ENCODE measurements around the gene MIEN1. TPM values are rescaled to one million over a fixed set of nuclear protein-coding genes. Genes with fewer than 3 reads are reported as not detected.

The MIEN1 gene
- total RNA-seq, 1 experiment from 2014 or later, result 40.6 TPM

GRCh38 chr17:39747745-39748144 lies 17.4 kb upstream of the MIEN1 start (continued):
- no peak for TF ChIP-seq JAZF1 (CRISPR knock-in tag; IDR thresholded peaks at IDR 0.05)
- TF ChIP-seq TP53 (CRISPR knock-in tag; IDR thresholded peaks at IDR 0.05), result no peak
- TF ChIP-seq SMAD3 (CRISPR knock-in tag; IDR thresholded peaks at IDR 0.05; ENCODE audit: borderline replicate concordance), result no peak

GRCh38 chr17:39746145-39746461 lies 15.8 kb upstream of the MIEN1 start:
- no peak overlapping the region for H3K4me3 Mint-ChIP-seq
- ChIA-PET CTCF (interaction anchor here (1.6 kb wide), 1 partner anchor 74 kb away, joined by 3 read pairs; no protein-coding TSS in a partner anchor), POLR2A (no interaction called here)
- no peak overlapping the region; the same call in 1 of the 2 replicates for H3K27ac Mint-ChIP-seq
- ATAC-seq (no peak), DNase-seq (ENCODE audit: low spot score) (no peak)
- no peaks in the 10 kb centered on the region for H3K27me3 Mint-ChIP-seq (ENCODE audit: low read depth)
- peaks cover 23% of the 10 kb centered on the region for H3K36me3 Mint-ChIP-seq
- H3K4me1 Mint-ChIP-seq, result peaks cover 27% of the 10 kb centered on the region
- TF ChIP-seq TP53 (CRISPR knock-in tag; IDR thresholded peaks at IDR 0.05) (no peak), ZNF396 (CRISPR knock-in tag; IDR thresholded peaks at IDR 0.05; ENCODE audit: borderline replicate concordance) (no peak), MAX (CRISPR knock-in tag; IDR thresholded peaks at IDR 0.05) (no peak), ATF1 (CRISPR knock-in tag; IDR thresholded peaks at IDR 0.05) (no peak), SMAD4 (CRISPR knock-in tag; IDR thresholded peaks at IDR 0.05) (no peak), ZNF671 (CRISPR knock-in tag; IDR thresholded peaks at IDR 0.05) (no peak), ZNF425 (CRISPR knock-in tag; conservative IDR thresholded peaks at IDR 0.05) (no peak), NFYB (CRISPR knock-in tag; conservative IDR thresholded peaks at IDR 0.05; ENCODE audit: low read depth) (no peak), TEAD1 (CRISPR knock-in tag; IDR thresholded peaks at IDR 0.05) (no peak), TCF7 (CRISPR knock-in tag; IDR thresholded peaks at IDR 0.05; ENCODE audit: low read depth) (no peak), CREB1 (CRISPR knock-in tag; IDR thresholded peaks at IDR 0.05) (no peak), AFF4 (CRISPR knock-in tag; IDR thresholded peaks at IDR 0.05; ENCODE audit: borderline replicate concordance) (no peak), IRF2 (CRISPR knock-in tag; IDR thresholded peaks at IDR 0.05; ENCODE audit: borderline replicate concordance, low read depth) (no peak), ZNF532 (CRISPR knock-in tag; IDR thresholded peaks at IDR 0.05; ENCODE audit: borderline replicate concordance) (no peak), TEAD4 (CRISPR knock-in tag; IDR thresholded peaks at IDR 0.05) (no peak), FOXP1 (CRISPR knock-in tag; IDR thresholded peaks at IDR 0.05; ENCODE audit: borderline replicate concordance) (no peak)
- TF ChIP-seq, protein P1, sequence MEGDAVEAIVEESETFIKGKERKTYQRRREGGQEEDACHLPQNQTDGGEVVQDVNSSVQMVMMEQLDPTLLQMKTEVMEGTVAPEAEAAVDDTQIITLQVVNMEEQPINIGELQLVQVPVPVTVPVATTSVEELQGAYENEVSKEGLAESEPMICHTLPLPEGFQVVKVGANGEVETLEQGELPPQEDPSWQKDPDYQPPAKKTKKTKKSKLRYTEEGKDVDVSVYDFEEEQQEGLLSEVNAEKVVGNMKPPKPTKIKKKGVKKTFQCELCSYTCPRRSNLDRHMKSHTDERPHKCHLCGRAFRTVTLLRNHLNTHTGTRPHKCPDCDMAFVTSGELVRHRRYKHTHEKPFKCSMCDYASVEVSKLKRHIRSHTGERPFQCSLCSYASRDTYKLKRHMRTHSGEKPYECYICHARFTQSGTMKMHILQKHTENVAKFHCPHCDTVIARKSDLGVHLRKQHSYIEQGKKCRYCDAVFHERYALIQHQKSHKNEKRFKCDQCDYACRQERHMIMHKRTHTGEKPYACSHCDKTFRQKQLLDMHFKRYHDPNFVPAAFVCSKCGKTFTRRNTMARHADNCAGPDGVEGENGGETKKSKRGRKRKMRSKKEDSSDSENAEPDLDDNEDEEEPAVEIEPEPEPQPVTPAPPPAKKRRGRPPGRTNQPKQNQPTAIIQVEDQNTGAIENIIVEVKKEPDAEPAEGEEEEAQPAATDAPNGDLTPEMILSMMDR (IDR thresholded peaks at IDR 0.05), result no peak
- TF ChIP-seq, protein P2, sequence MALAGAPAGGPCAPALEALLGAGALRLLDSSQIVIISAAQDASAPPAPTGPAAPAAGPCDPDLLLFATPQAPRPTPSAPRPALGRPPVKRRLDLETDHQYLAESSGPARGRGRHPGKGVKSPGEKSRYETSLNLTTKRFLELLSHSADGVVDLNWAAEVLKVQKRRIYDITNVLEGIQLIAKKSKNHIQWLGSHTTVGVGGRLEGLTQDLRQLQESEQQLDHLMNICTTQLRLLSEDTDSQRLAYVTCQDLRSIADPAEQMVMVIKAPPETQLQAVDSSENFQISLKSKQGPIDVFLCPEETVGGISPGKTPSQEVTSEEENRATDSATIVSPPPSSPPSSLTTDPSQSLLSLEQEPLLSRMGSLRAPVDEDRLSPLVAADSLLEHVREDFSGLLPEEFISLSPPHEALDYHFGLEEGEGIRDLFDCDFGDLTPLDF (CRISPR knock-in tag; IDR thresholded peaks at IDR 0.05), result no peak
- TF ChIP-seq, protein P3, sequence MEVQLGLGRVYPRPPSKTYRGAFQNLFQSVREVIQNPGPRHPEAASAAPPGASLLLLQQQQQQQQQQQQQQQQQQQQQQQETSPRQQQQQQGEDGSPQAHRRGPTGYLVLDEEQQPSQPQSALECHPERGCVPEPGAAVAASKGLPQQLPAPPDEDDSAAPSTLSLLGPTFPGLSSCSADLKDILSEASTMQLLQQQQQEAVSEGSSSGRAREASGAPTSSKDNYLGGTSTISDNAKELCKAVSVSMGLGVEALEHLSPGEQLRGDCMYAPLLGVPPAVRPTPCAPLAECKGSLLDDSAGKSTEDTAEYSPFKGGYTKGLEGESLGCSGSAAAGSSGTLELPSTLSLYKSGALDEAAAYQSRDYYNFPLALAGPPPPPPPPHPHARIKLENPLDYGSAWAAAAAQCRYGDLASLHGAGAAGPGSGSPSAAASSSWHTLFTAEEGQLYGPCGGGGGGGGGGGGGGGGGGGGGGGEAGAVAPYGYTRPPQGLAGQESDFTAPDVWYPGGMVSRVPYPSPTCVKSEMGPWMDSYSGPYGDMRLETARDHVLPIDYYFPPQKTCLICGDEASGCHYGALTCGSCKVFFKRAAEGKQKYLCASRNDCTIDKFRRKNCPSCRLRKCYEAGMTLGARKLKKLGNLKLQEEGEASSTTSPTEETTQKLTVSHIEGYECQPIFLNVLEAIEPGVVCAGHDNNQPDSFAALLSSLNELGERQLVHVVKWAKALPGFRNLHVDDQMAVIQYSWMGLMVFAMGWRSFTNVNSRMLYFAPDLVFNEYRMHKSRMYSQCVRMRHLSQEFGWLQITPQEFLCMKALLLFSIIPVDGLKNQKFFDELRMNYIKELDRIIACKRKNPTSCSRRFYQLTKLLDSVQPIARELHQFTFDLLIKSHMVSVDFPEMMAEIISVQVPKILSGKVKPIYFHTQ (CRISPR knock-in tag; IDR thresholded peaks at IDR 0.05), result no peak
- no peaks in the 10 kb centered on the region for H3K9me3 Mint-ChIP-seq

All from WTC11 (cell line).